Gastrocnemius medialis (tissue), 4 donors: ENCODE data around the gene ATXN7L2. TPM values are rescaled to one million over a fixed set of nuclear protein-coding genes. Genes with fewer than 3 reads are reported as not detected.

Experiments used
- ATAC-seq, 2 donors: fragments of 150-250 bp; one replicate each; pipeline ENCODE4 v1.9.1; 2016
- DNase-seq, 2 donors: peaks; one replicate each; pipeline ENCODE4 v3.0.0-alpha.2; 2019
- H3K27ac ChIP-seq, 4 donors: fragments of 200-600 bp; sonication (generic); 1 replicate in 1 of 4; 2 replicates in 3 of 4; pipeline ENCODE4 v1.5.1; 2016 to 2018; ENCODE audit warnings: mild to moderate bottlenecking in 2 of 4, moderate library complexity in 1 of 4
- H3K27me3 ChIP-seq, 3 donors: fragments of 200-600 bp; sonication (generic) in 2 of 3; 1 replicate in 1 of 3; 2 replicates in 2 of 3; pipeline versions ENCODE4 v1.5.1 to v1.6.0; 2016 to 2019; ENCODE audit warnings: mild to moderate bottlenecking in 1 of 3, moderate library complexity in 1 of 3
- H3K36me3 ChIP-seq, 2 donors: fragments of 200-600 bp; sonication (generic) in 1 of 2; one replicate each; pipeline ENCODE4 v1.5.1; 2017 to 2018
- H3K4me1 ChIP-seq, 2 donors: fragments of 200-600 bp; sonication (generic) in 1 of 2; one replicate each; pipeline ENCODE4 v1.5.1; 2016 to 2017; ENCODE audit warnings: mild to moderate bottlenecking in 2 of 2
- H3K4me3 ChIP-seq, 4 donors: fragments of 200-600 bp; sonication (generic) in 3 of 4; 1 replicate in 1 of 4; 2 replicates in 3 of 4; pipeline ENCODE4 v1.5.1; 2016 to 2019; ENCODE audit warnings: mild to moderate bottlenecking in 2 of 4
- H3K9me3 ChIP-seq, 3 donors: fragments of 200-600 bp; sonication (generic) in 2 of 3; 1 replicate in 1 of 3; 2 replicates in 2 of 3; pipeline ENCODE4 v1.5.1; 2016 to 2019
- POLR2A ChIP-seq, 2 donors: fragments of 450-650 bp; IDR thresholded peaks; one replicate each; pipeline ENCODE4 v1.6.1; 2017; ENCODE audit warnings: antibody characterized with exemption in 2 of 2, mild to moderate bottlenecking in 2 of 2, moderate library complexity in 2 of 2
- in situ Hi-C, 4 donors: fragments of 200-750 bp; cut with MboI; loops; one replicate each; pipeline versions ENCODE4 v1.15.0 to v1.8.0; 2017; ENCODE audit warnings: low sequenced_read_pairs in 4 of 4
- intact Hi-C: fragments of 100-400 bp; cut with DNase I; formaldehyde crosslinking; loops from one replicate; pipeline ENCODE4 v1.15.1; 2023; ENCODE audit warnings: low total_unique reads
- total RNA-seq, 4 donors: library from RNA; depleted of rRNA; stranded (reverse); fragments of >200 nt; gene quantifications; one replicate each; pipeline versions ENCODE4 v1.1.0 to v1.2.3, GENCODE V29; 2016
- TF ChIP-seq, protein P1 (sequence below), 5 experiments: fragments of 450-650 bp in 3 of 5; fragments of 200-600 bp in 2 of 5; sonication (generic) in 2 of 5; IDR thresholded peaks in 4 of 5; conservative IDR thresholded peaks in 1 of 5; 1 replicate in 4 of 5; 2 replicates in 1 of 5; pipeline ENCODE4 v1.5.1; 2016 to 2019; ENCODE audit warnings: antibody characterized with exemption in 5 of 5, mild to moderate bottlenecking in 3 of 5, moderate library complexity in 3 of 5

The ATXN7L2 gene
- total RNA-seq, 4 donors from 2014 or later: 2.1 to 12.1 (median 6.5) TPM

DNA sequence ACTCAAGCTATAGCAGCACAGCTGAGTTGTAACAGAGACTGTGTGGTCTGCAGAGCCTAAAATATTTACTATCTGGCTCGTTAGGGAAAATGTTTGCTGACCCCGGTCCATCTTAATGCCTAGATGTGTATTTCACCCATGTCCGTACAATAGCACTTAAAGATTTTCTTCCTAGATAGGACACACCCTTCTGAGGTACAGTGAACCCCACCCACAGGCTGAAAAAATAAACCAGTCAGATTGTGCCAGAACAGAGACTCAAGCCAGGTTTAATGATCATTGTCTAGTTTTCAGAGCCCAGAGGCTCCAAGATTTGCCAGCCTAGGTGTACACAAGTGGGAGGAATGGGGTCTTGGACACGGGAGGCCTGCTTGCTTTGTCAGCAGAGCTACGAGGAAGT, 20.2 kb downstream of the ATXN7L2 start:
- DNase-seq (no peak), ATAC-seq (no peak)
- intact Hi-C loops (no loop called here), in situ Hi-C loops (no loop called here)
- Histone ChIP-seq H3K27me3 (no peaks in the 10 kb centered on the region), H3K9me3 (no peaks in the 10 kb centered on the region), H3K36me3 (peaks cover 0 to 4% of the 10 kb centered on the region in 2 donors), H3K4me1 (peaks cover 2 to 32% of the 10 kb centered on the region in 2 donors), H3K27ac (peak overlapping the region in 1 of 4 donors; percentile 34), H3K4me3 (no peak overlapping the region)
- TF ChIP-seq, protein P1, sequence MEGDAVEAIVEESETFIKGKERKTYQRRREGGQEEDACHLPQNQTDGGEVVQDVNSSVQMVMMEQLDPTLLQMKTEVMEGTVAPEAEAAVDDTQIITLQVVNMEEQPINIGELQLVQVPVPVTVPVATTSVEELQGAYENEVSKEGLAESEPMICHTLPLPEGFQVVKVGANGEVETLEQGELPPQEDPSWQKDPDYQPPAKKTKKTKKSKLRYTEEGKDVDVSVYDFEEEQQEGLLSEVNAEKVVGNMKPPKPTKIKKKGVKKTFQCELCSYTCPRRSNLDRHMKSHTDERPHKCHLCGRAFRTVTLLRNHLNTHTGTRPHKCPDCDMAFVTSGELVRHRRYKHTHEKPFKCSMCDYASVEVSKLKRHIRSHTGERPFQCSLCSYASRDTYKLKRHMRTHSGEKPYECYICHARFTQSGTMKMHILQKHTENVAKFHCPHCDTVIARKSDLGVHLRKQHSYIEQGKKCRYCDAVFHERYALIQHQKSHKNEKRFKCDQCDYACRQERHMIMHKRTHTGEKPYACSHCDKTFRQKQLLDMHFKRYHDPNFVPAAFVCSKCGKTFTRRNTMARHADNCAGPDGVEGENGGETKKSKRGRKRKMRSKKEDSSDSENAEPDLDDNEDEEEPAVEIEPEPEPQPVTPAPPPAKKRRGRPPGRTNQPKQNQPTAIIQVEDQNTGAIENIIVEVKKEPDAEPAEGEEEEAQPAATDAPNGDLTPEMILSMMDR (IDR thresholded peaks at IDR 0.05 in 4 of 5, conservative IDR thresholded peaks at IDR 0.05 in 1 of 5): no peak
- no peak for TF ChIP-seq POLR2A (IDR thresholded peaks at IDR 0.05)

DNA sequence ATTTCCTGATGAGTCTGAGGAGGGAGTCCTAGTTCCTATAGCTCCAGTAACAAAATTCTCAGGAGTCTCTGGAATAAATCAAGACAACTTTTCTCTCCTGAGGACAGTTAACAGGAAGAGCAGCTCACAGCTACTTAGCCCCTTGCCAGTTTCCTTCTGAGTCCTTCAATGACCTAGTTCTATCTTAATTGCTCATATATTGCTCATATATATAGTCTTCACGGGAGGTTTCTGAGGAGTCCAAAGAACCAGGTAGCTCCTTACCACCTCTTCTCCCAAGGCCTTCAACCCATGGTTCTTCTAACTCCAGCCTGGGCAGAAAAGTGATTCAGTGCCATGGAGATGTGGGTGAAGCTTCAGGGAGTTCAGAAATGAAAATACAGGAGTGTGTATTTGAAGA, 21.3 kb downstream of the ATXN7L2 start:
- in situ Hi-C loops (no loop called here), intact Hi-C loops (no loop called here)
- Histone ChIP-seq H3K36me3 (peaks cover 0 to 4% of the 10 kb centered on the region in 2 donors), H3K9me3 (no peaks in the 10 kb centered on the region), H3K27me3 (no peaks in the 10 kb centered on the region), H3K27ac (no peak overlapping the region), H3K4me3 (no peak overlapping the region), H3K4me1 (peaks cover 4 to 36% of the 10 kb centered on the region in 2 donors)
- DNase-seq: no peak
- no peak for TF ChIP-seq POLR2A (IDR thresholded peaks at IDR 0.05)
- TF ChIP-seq, protein P1 (IDR thresholded peaks at IDR 0.05 in 4 of 5, conservative IDR thresholded peaks at IDR 0.05 in 1 of 5): no peak
- no peak for ATAC-seq

DNA sequence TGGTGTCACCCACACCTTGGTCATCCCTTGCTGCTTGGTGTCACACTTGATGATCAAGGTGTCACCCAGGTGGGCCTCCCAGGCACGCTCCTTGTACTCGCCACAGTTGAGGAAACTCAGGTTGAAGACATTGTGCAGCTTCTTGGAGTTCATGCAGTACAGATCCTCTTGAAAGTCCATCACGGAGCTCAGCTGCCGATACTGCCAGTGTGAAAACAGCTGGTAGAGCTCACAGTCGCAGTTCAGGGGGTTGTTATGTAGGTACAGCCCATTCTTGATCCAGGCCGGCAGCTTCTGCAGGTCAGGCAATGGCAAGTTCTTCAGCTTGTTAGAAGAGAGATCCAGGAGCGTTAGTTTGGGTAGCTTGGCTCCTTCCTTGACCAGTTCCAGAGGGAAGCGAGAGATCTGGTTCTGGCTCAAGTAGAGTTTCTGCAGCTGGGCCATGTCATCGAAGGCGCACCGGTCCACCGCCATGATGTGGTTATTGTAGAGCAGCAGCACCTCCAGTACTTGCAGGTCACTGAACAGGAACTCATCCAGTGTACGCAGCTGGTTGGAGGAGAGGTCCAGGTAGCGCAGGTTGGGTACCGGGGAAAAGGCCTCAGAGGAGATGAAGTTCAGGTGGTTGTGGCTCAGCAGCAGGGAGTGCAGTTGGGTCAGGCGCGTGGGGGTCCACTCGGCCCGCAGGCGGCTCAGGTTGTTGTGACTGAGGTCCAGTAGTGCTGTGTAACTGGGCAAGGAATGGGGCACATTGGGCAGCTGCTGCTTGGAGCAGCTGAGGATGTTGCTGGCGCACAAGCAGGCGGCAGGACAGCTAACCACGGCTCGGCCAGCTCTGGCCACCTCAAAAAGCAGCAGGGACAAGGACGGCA, 24.5 kb downstream of the ATXN7L2 start:
- peaks cover 11 to 39% of the 10 kb centered on the region in 2 donors for H3K4me1 ChIP-seq
- H3K27ac ChIP-seq: peak overlapping the region; percentile 86 to 89 (median 87)
- no peak for DNase-seq
- TF ChIP-seq POLR2A (IDR thresholded peaks at IDR 0.05): no peak
- TF ChIP-seq, protein P1 (IDR thresholded peaks at IDR 0.05 in 4 of 5, conservative IDR thresholded peaks at IDR 0.05 in 1 of 5): no peak
- intact Hi-C loops: loop anchor here (2.0 kb wide), 1 partner anchor 23 kb away; no protein-coding TSS in a partner anchor
- in situ Hi-C loops: no loop called here
- H3K36me3 ChIP-seq: no peaks in the 10 kb centered on the region
- no peaks in the 10 kb centered on the region for H3K9me3 ChIP-seq
- no peaks in the 10 kb centered on the region for H3K27me3 ChIP-seq
- peak; percentile 18 to 28 for ATAC-seq
- peak overlapping the region in 3 of 4 donors; percentile 69 to 88 (median 70) for H3K4me3 ChIP-seq

- no peaks in the 10 kb centered on the region for H3K36me3 ChIP-seq
- no peak for TF ChIP-seq POLR2A (IDR thresholded peaks at IDR 0.05)
- TF ChIP-seq, protein P1 (IDR thresholded peaks at IDR 0.05 in 4 of 5, conservative IDR thresholded peaks at IDR 0.05 in 1 of 5): no peak
- H3K27me3 ChIP-seq: no peaks in the 10 kb centered on the region
- ATAC-seq: peak; percentile 10 to 22
- peaks cover 11 to 39% of the 10 kb centered on the region in 2 donors for H3K4me1 ChIP-seq
- peak overlapping the region; percentile 56 to 88 (median 70) for H3K4me3 ChIP-seq
- no peaks in the 10 kb centered on the region for H3K9me3 ChIP-seq
- H3K27ac ChIP-seq: peak overlapping the region; percentile 86 to 89 (median 87)
- DNase-seq: no peak
- intact Hi-C loops (loop anchor here (2.0 kb wide), 1 partner anchor 24 kb away; no protein-coding TSS in a partner anchor), in situ Hi-C loops (no loop called here)
Observed at GRCh38 chr1:109508873-109509175, 25.1 kb downstream of the ATXN7L2 start.
